HepG2 (cell line): ENCODE results near the gene KRT13. TPM values are rescaled to one million over a fixed set of nuclear protein-coding genes. Genes with fewer than 3 reads are reported as not detected.

Source experiments
- ATAC-seq: fragments of 200-7000 bp; cut with Tn5 transposase; 3 replicates; pipeline ENCODE4 v1.9.1; 2020; ENCODE audit warnings: mild to moderate bottlenecking, moderate library complexity
- BruUV-seq: library from RNA; stranded (reverse); fragments of 400-500 nt; replicated peaks from 2 replicates; lab custom pipeline; 2021; lab: Mats Ljungman, UMichigan
- CTCF ChIA-PET: fragments of 300-600 bp; formaldehyde crosslinking; extraction: SDS; loops from one replicate; lab custom pipeline; 2021; ENCODE audit warnings: low total read pairs, inconsistent platforms, low intra/inter-chr PET ratio; lab: Yijun Ruan, JAX
- POLR2A ChIA-PET: fragments of 350-600 bp; sonication (Branson Sonifier 250); formaldehyde crosslinking; loops from one replicate; lab custom pipeline; 2020; ENCODE audit warnings: antibody characterized with exemption, inconsistent platforms; lab: Yijun Ruan, JAX
- DNase-seq: peaks from one replicate; pipeline ENCODE4 v3.0.0-alpha.2; 2015; ENCODE audit warnings: low spot score
- FAIRE-seq: peaks from 3 replicates; lab custom pipeline; 2011; peaks lifted over from hg19 to GRCh38; lab: Jason Lieb, UNC
- H2AFZ ChIP-seq: one replicate; pipeline ENCODE4 v1.6.1; 2011; ENCODE audit warnings: low read length, inconsistent platforms
- H3K27ac ChIP-seq: fragments of 300-600 bp; 3 replicates; pipeline ENCODE4 v1.8.0; 2011; ENCODE audit warnings: mixed run types, mild to moderate bottlenecking, mixed read lengths, low read length, inconsistent platforms; ENCODE audit not compliant: insufficient read depth; ENCODE audit errors: extremely low read length
- H3K27me3 ChIP-seq, 2 experiments: fragments of 200-600 bp in 1 of 2; 2 replicates in 1 of 2; 3 replicates in 1 of 2; pipeline versions ENCODE4 v1.6.0 to v1.8.0; 2011; ENCODE audit warnings: low read length in 2 of 2, mild to moderate bottlenecking in 2 of 2, moderate library complexity in 2 of 2, inconsistent platforms in 1 of 2; ENCODE audit not compliant: insufficient read depth in 2 of 2, control insufficient read depth in 1 of 2
- H3K36me3 ChIP-seq, 2 experiments: fragments of 200-600 bp in 1 of 2; replicated peaks in 1 of 2; 2 replicates in 1 of 2; 3 replicates in 1 of 2; pipeline versions ENCODE4 v1.5.1 to v1.8.0; 2011; ENCODE audit warnings: low read length in 2 of 2, inconsistent platforms in 1 of 2; ENCODE audit not compliant: insufficient read depth in 2 of 2, control insufficient read depth in 1 of 2
- H3K4me1 ChIP-seq: 2 replicates; pipeline ENCODE4 v1.5.1; 2012; ENCODE audit warnings: low read length, inconsistent platforms; ENCODE audit not compliant: insufficient read depth
- H3K4me2 ChIP-seq: 2 replicates; pipeline ENCODE4 v1.6.0; 2011; ENCODE audit warnings: low read depth, low read length, inconsistent platforms
- H3K4me3 ChIP-seq, 3 experiments: fragments of 200-600 bp in 1 of 3; sonication (generic), shearing (Covaris generic) in 1 of 3; replicated peaks in 1 of 3; 2 replicates each; pipeline ENCODE4 v1.5.1; 2011 to 2016; ENCODE audit warnings: low read length in 3 of 3, inconsistent platforms in 2 of 3, low read depth in 2 of 3, mild to moderate bottlenecking in 2 of 3, control low read depth in 1 of 3, mixed read lengths in 1 of 3; ENCODE audit not compliant: insufficient read depth in 1 of 3
- H3K79me2 ChIP-seq: one replicate; pipeline ENCODE4 v1.6.1; 2011; ENCODE audit warnings: low read length, inconsistent platforms; ENCODE audit not compliant: insufficient read depth
- H3K9ac ChIP-seq: 2 replicates; pipeline ENCODE4 v1.6.0; 2011; ENCODE audit warnings: mild to moderate bottlenecking, low read depth, low read length, inconsistent platforms; ENCODE audit not compliant: insufficient read depth
- H3K9me3 ChIP-seq: 2 replicates; pipeline ENCODE4 v1.5.1; 2012; ENCODE audit warnings: mild to moderate bottlenecking, low read length
- H4K20me1 ChIP-seq: 2 replicates; pipeline ENCODE4 v1.6.0; 2011; ENCODE audit warnings: inconsistent platforms, mild to moderate bottlenecking, low read length, moderate library complexity; ENCODE audit not compliant: insufficient read depth
- ERF ChIP-seq: IDR thresholded peaks from 2 replicates; pipeline ENCODE4 v1.6.1; 2018; ENCODE audit warnings: missing biosample characterization, missing genetic modification reagents
- NR2C2 ChIP-seq: sonication (generic); formaldehyde crosslinking; IDR thresholded peaks from 2 replicates; pipeline ENCODE4 v1.4.0; 2020; ENCODE audit warnings: missing genetic modification reagents, mild to moderate bottlenecking, moderate library complexity, borderline replicate concordance
- NR2F6 ChIP-seq, 2 experiments: IDR thresholded peaks; 2 replicates each; pipeline ENCODE4 v1.6.1; 2016; ENCODE audit warnings: antibody characterized with exemption in 1 of 2, mild to moderate bottlenecking in 1 of 2
- SAP130 ChIP-seq: IDR thresholded peaks from 2 replicates; pipeline ENCODE4 v1.6.1; 2016; ENCODE audit warnings: low read depth
- SRY ChIP-seq: sonication (generic); formaldehyde crosslinking; IDR thresholded peaks from 2 replicates; pipeline ENCODE4 v1.8.0; 2022; ENCODE audit warnings: mild to moderate bottlenecking, missing genetic modification reagents
- ZNF263 ChIP-seq: sonication (generic); formaldehyde crosslinking; IDR thresholded peaks from 2 replicates; pipeline ENCODE4 v1.4.0; 2020; ENCODE audit warnings: missing genetic modification reagents
- ZNF33B ChIP-seq: sonication (generic); formaldehyde crosslinking; IDR thresholded peaks from 2 replicates; pipeline ENCODE4 v1.5.1; 2020; ENCODE audit warnings: mild to moderate bottlenecking, missing genetic modification reagents
- ZNF770 ChIP-seq: sonication (generic); formaldehyde crosslinking; IDR thresholded peaks from 2 replicates; pipeline ENCODE4 v1.5.0; 2020; ENCODE audit warnings: mild to moderate bottlenecking, missing genetic modification reagents
- WGBS: methylation state at CpG from one replicate; pipeline ENCODE4 v1.1.6; 2017; ENCODE audit warnings: low lambda C conversion rate; 5-methylcytosine and 5-hydroxymethylcytosine counted together
- in situ Hi-C: cut with HindIII; loops from 2 replicates; pipeline ENCODE4 v1.10.0; 2017; ENCODE audit warnings: low pct_unique_long_range_greater_than_20kb; ENCODE audit not compliant: extremely low pct_ligation_motif_present
- intact Hi-C: fragments of 100-400 bp; cut with micrococcal nuclease; formaldehyde crosslinking; loops from one replicate; pipeline ENCODE4 v1.10.0; 2022; ENCODE audit not compliant: unreplicated experiment
- polyA plus RNA-seq, 8 experiments: library from polyadenylated mRNA; depleted of rRNA in 3 of 8; stranded (reverse) in 7 of 8; unstranded in 1 of 8; fragments of >200 nt; fragmentation: Illumina TruSeq in 4 of 8; extraction: Trizol in 4 of 8; gene quantifications; 2 replicates each; pipeline versions ENCODE4 v1.2.1 to v1.2.3, GENCODE V29; 2011 to 2016; ENCODE audit warnings: low read depth in 4 of 8, missing spikeins in 1 of 8, mixed read lengths in 1 of 8; ENCODE audit not compliant: insufficient read depth in 1 of 8
- total RNA-seq, 5 experiments: library from RNA; depleted of rRNA; stranded (reverse); fragments of >200 nt; fragmentation: Illumina TruSeq; extraction: Trizol; gene quantifications; 2 replicates each; pipeline ENCODE4 v1.2.3, GENCODE V29; 2016; ENCODE audit warnings: low read depth in 1 of 5

Gene KRT13
- total and polyA plus RNA-seq, 2 of the 13 experiments (the other 11 are each of a cell fraction or from before 2014, with no cell fraction given), result not detected

GRCh38 chr17:41529491-41529915 lies 24.1 kb upstream of the KRT13 start:
- Histone ChIP-seq H3K36me3 (no peaks in the 10 kb centered on the region), H3K27ac (peak overlapping the region; percentile 7), H3K4me3 (peak overlapping the region in 1 of 3 experiments; percentile 84; a peak in 2 of 6 replicates), H2AFZ (no peak overlapping the region), H3K4me1 (peaks cover 51% of the 10 kb centered on the region), H3K4me2 (peak overlapping the region; percentile 84), H3K27me3 (peaks cover 0 to 3% of the 10 kb centered on the region in 2 experiments; a peak in 1 of 5 replicates), H3K9ac (peak overlapping the region; percentile 33), H4K20me1 (no peaks in the 10 kb centered on the region), H3K9me3 (no peaks in the 10 kb centered on the region), H3K79me2 (peaks cover 7% of the 10 kb centered on the region)
- DNase-seq (no peak), FAIRE-seq (peak; percentile 44), ATAC-seq (no peak; the same call in 2 of the 3 replicates)
- intact Hi-C loops (loop anchor here (10.0 kb wide), 1 partner anchor 625 kb away; no protein-coding TSS in a partner anchor), in situ Hi-C loops (no loop called here)
- no peak for TF ChIP-seq NR2C2
- no TSS peak for BruUV-seq
- POLR2A ChIA-PET, result interaction anchor here (1.0 to 3.3 kb wide), 8 partner anchors 8 to 627 kb away, joined by 3 to 26 read pairs (median 6); partner anchors contain the start of gene EIF1
- 6% methylated on average over 5 of the region's 5 CpGs for WGBS
- CTCF ChIA-PET, result interaction anchor here (0.5 kb wide), 1 partner anchor 33 kb away, joined by 3 read pairs; no protein-coding TSS in a partner anchor

GRCh38 chr17:41528959-41529353 lies 23.5 kb upstream of the KRT13 start:
- in situ Hi-C loops (no loop called here), intact Hi-C loops (loop anchor here (10.0 kb wide), 1 partner anchor 624 kb away; no protein-coding TSS in a partner anchor)
- no peaks in the 10 kb centered on the region for H3K9me3 ChIP-seq
- WGBS, result 10% methylated on average over 8 of the region's 10 CpGs
- peaks cover 7% of the 10 kb centered on the region for H3K79me2 ChIP-seq
- H3K4me1 ChIP-seq, result peaks cover 54% of the 10 kb centered on the region
- no peak; the same call in 2 of the 3 replicates for ATAC-seq
- no peak for FAIRE-seq
- peaks cover 0 to 2% of the 10 kb centered on the region in 2 experiments; a peak in 1 of 5 replicates for H3K36me3 ChIP-seq
- BruUV-seq, result no TSS peak
- H2AFZ ChIP-seq, result no peak overlapping the region
- CTCF ChIA-PET, result interaction anchor here (0.5 kb wide), 1 partner anchor 33 kb away, joined by 3 read pairs; no protein-coding TSS in a partner anchor
- POLR2A ChIA-PET, result interaction anchor here (0.6 to 3.3 kb wide), 16 partner anchors 9 to 710 kb away, joined by 3 to 26 read pairs (median 4); partner anchors contain the start of gene EIF1
- H3K27me3 ChIP-seq, result peaks cover 0 to 3% of the 10 kb centered on the region in 2 experiments; a peak in 1 of 5 replicates
- no peak overlapping the region for H3K9ac ChIP-seq
- no peak overlapping the region for H3K27ac ChIP-seq
- peak overlapping the region in 2 of 3 experiments; percentile 3 to 84; a peak in 2 of 6 replicates for H3K4me3 ChIP-seq
- no peaks in the 10 kb centered on the region for H4K20me1 ChIP-seq
- no peak for DNase-seq
- no peak for TF ChIP-seq ZNF33B (CRISPR knock-in tag)
- TF ChIP-seq ERF (CRISPR knock-in tag), result peak; percentile 3; the same call in 1 of the 2 replicates
- no peak for TF ChIP-seq NR2F6 (IDR thresholded peaks at IDR 0.05)
- TF ChIP-seq NR2F6 (CRISPR knock-in tag; IDR thresholded peaks at IDR 0.05), result no peak
- 0 out of 2 replicates have a peak, but pooled peaks have one; percentile 22 for TF ChIP-seq SAP130 (CRISPR knock-in tag)
- TF ChIP-seq ZNF770 (CRISPR knock-in tag), result 0 out of 2 replicates have a peak, but pooled peaks have one; percentile 2
- 0 out of 2 replicates have a peak, but pooled peaks have one; percentile 36 for TF ChIP-seq SRY (CRISPR knock-in tag)
- peak; percentile 53 for TF ChIP-seq ZNF263 (CRISPR knock-in tag)
- H3K4me2 ChIP-seq, result peak overlapping the region; percentile 84
